ENCODE results near the gene NECTIN2.
"Not testable (repeated sequence)": the region's sequence is repeated elsewhere in the genome, so short reads cannot be mapped to it uniquely, and the experiment has no call there.

The NECTIN2 gene

DNA sequence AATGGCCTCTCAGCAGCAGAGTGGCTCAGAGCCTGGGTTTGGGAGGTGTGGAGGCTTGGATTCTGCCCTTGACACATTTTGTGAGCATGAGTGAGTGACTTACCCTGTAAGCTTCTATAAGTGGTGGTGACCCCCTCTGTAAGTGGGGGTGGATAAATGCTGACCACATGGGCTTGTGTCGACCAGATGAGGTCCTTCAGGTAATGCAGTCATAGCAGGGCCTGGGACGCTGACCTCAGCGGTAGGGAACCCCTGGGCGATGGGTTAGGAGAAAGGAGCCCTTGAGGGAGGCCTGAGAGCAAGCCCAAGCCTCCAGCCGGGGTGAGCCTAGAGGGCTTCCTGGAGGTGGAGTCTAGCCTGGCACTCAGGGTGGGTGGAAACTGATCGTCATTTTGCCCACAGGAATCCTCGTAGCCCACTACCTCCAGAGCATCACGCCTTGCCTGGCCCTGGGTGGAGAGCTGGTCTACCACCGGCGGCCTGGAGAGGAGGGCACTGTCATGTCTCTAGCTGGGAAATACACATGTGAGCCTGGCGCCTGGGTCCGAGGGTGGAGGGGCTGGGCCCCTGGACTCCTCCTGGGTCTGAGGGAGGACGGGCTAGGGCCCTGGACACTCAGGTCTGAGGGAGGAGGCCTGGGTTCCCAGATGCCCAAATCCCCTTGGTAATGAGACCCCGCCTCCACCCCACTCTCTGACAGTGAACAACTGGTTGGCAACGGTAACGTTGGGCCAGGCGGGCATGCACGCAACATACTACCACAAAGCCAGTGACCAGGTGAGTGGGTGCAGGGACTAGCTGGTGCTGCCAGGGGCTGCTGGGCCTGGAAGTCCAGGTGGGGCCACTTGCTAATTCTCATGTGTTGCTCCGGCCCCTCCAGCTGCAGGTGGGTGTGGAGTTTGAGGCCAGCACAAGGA is 54.5 kb downstream of the NECTIN2 start:
- TF ChIP-seq JUND (IDR thresholded peaks at IDR 0.05; ENCODE audit: low read depth) = no peak
- no peak for DNase-seq (ENCODE audit: low read depth in 1 of 2, low spot score in 1 of 2)
- in situ Hi-C loops (cut with HindIII; ENCODE audit: low pct_unique_long_range_greater_than_20kb, low sequenced_read_pairs) = no loop called here

GRCh38 chr19:44903216-44903601 is 57.1 kb downstream of the NECTIN2 start:
- in situ Hi-C loops (cut with HindIII; ENCODE audit: low pct_unique_long_range_greater_than_20kb, low sequenced_read_pairs) = no loop called here
- TF ChIP-seq JUND (IDR thresholded peaks at IDR 0.05; ENCODE audit: low read depth) = no peak
- no peak for DNase-seq (ENCODE audit: low read depth in 1 of 2, low spot score in 1 of 2)

DNA sequence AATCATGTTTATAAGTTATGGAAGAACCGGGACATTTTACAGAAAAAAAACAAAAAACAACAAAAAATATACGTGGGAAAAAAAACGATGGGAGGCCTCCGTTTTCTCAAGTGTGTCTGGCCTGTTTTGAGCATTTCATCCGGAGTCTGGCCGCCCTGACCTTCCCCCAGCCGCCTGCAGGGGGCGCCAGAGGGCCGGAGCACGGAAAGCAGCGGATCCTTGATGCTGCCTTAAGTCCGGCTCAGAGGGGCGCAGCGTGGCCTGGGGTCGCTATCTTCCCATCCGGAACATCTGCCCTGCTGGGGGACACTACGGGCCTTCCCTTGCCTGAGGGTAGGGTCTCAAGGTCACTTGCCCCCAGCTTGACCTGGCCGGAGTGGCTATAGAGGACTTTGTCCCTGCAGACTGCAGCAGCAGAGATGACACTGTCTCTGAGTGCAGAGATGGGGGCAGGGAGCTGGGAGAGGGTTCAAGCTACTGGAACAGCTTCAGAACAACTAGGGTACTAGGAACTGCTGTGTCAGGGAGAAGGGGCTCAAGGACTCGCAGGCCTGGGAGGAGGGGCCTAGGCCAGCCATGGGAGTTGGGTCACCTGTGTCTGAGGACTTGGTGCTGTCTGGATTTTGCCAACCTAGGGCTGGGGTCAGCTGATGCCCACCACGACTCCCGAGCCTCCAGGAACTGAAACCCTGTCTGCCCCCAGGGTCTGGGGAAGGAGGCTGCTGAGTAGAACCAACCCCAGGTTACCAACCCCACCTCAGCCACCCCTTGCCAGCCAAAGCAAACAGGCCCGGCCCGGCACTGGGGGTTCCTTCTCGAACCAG is 57.7 kb downstream of the NECTIN2 start:
- TF ChIP-seq JUND (IDR thresholded peaks at IDR 0.05; ENCODE audit: low read depth) = no peak
- in situ Hi-C loops (cut with HindIII; ENCODE audit: low pct_unique_long_range_greater_than_20kb, low sequenced_read_pairs) = no loop called here

DNA sequence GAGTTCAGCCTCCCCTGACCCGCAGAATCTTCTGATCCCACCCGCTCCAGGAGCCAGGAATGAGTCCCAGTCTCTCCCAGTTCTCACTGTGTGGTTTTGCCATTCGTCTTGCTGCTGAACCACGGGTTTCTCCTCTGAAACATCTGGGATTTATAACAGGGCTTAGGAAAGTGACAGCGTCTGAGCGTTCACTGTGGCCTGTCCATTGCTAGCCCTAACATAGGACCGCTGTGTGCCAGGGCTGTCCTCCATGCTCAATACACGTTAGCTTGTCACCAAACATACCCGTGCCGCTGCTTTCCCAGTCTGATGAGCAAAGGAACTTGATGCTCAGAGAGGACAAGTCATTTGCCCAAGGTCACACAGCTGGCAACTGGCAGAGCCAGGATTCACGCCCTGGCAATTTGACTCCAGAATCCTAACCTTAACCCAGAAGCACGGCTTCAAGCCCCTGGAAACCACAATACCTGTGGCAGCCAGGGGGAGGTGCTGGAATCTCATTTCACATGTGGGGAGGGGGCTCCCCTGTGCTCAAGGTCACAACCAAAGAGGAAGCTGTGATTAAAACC is 58.4 kb downstream of the NECTIN2 start:
- TF ChIP-seq JUND (IDR thresholded peaks at IDR 0.05; ENCODE audit: low read depth) = no peak
- no peak for DNase-seq (ENCODE audit: low read depth in 1 of 2, low spot score in 1 of 2)
- in situ Hi-C loops (cut with HindIII; ENCODE audit: low pct_unique_long_range_greater_than_20kb, low sequenced_read_pairs) = no loop called here

More for the DNA sequence above, 57.7 kb downstream of the NECTIN2 start:
- DNase-seq (ENCODE audit: low read depth in 1 of 2, low spot score in 1 of 2) = peak; percentile 43 to 62

DNA sequence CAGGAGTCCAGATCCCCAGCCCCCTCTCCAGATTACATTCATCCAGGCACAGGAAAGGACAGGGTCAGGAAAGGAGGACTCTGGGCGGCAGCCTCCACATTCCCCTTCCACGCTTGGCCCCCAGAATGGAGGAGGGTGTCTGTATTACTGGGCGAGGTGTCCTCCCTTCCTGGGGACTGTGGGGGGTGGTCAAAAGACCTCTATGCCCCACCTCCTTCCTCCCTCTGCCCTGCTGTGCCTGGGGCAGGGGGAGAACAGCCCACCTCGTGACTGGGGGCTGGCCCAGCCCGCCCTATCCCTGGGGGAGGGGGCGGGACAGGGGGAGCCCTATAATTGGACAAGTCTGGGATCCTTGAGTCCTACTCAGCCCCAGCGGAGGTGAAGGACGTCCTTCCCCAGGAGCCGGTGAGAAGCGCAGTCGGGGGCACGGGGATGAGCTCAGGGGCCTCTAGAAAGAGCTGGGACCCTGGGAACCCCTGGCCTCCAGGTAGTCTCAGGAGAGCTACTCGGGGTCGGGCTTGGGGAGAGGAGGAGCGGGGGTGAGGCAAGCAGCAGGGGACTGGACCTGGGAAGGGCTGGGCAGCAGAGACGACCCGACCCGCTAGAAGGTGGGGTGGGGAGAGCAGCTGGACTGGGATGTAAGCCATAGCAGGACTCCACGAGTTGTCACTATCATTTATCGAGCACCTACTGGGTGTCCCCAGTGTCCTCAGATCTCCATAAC is 59.5 kb downstream of the NECTIN2 start, which contains the start of gene APOE:
Gene APOE, plus strand, starts transcription at position 360 of the 724 bp plus-strand sequence. CDS start 829 bp downstream, outside the sequence.
- peak; percentile 42 to 69 for DNase-seq (ENCODE audit: low read depth in 1 of 2, low spot score in 1 of 2)
- no peak for TF ChIP-seq JUND (IDR thresholded peaks at IDR 0.05; ENCODE audit: low read depth)
- in situ Hi-C loops (cut with HindIII; ENCODE audit: low pct_unique_long_range_greater_than_20kb, low sequenced_read_pairs) = no loop called here

- in situ Hi-C loops (cut with HindIII; ENCODE audit: low pct_unique_long_range_greater_than_20kb, low sequenced_read_pairs) = no loop called here
- TF ChIP-seq JUND (IDR thresholded peaks at IDR 0.05; ENCODE audit: low read depth) = no peak
- no peak for DNase-seq (ENCODE audit: low read depth in 1 of 2, low spot score in 1 of 2)
Measured at GRCh38 chr19:44907613-44908012, 61.5 kb downstream of the NECTIN2 start.

DNA sequence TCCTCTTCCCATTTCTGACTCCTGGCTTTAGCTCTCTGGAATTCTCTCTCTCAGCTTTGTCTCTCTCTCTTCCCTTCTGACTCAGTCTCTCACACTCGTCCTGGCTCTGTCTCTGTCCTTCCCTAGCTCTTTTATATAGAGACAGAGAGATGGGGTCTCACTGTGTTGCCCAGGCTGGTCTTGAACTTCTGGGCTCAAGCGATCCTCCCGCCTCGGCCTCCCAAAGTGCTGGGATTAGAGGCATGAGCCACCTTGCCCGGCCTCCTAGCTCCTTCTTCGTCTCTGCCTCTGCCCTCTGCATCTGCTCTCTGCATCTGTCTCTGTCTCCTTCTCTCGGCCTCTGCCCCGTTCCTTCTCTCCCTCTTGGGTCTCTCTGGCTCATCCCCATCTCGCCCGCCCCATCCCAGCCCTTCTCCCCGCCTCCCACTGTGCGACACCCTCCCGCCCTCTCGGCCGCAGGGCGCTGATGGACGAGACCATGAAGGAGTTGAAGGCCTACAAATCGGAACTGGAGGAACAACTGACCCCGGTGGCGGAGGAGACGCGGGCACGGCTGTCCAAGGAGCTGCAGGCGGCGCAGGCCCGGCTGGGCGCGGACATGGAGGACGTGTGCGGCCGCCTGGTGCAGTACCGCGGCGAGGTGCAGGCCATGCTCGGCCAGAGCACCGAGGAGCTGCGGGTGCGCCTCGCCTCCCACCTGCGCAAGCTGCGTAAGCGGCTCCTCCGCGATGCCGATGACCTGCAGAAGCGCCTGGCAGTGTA is 62.2 kb downstream of the NECTIN2 start:
- DNase-seq (ENCODE audit: low read depth in 1 of 2, low spot score in 1 of 2) = no peak
- TF ChIP-seq JUND (IDR thresholded peaks at IDR 0.05; ENCODE audit: low read depth) = no peak
- in situ Hi-C loops (cut with HindIII; ENCODE audit: low pct_unique_long_range_greater_than_20kb, low sequenced_read_pairs) = no loop called here

GRCh38 chr19:44908836-44909261 is 62.8 kb downstream of the NECTIN2 start:
- no peak for TF ChIP-seq JUND (IDR thresholded peaks at IDR 0.05; ENCODE audit: low read depth)
- in situ Hi-C loops (cut with HindIII; ENCODE audit: low pct_unique_long_range_greater_than_20kb, low sequenced_read_pairs) = no loop called here
- DNase-seq (ENCODE audit: low read depth in 1 of 2, low spot score in 1 of 2) = no peak

- in situ Hi-C loops (cut with HindIII; ENCODE audit: low pct_unique_long_range_greater_than_20kb, low sequenced_read_pairs) = no loop called here
- TF ChIP-seq JUND (IDR thresholded peaks at IDR 0.05; ENCODE audit: low read depth) = no peak
- DNase-seq (ENCODE audit: low read depth in 1 of 2, low spot score in 1 of 2) = no peak
Measured at GRCh38 chr19:44909775-44910174, 63.7 kb downstream of the NECTIN2 start.

DNA sequence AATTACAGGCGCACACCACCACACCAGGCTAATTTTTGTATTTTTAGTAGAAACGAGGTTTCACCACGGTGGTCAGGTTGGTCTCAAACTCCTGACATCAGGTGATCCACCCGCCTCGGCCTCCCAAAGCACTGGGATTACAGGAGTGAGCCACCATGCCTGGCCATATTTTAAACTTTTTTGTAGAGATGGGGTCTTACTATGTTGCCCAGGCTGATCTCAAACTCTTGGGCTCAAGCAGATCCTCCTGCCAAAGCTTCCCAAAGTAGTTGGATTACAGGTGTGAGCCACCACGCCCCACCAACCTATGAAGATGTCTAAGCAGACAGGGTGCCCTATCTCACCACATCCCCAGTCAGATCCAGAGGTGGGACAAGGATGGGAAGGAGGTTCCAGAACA is 65.8 kb downstream of the NECTIN2 start:
- in situ Hi-C loops (cut with HindIII; ENCODE audit: low pct_unique_long_range_greater_than_20kb, low sequenced_read_pairs) = not testable (repeated sequence)

GRCh38 chr19:44912854-44913253 is 66.8 kb downstream of the NECTIN2 start:
- TF ChIP-seq JUND (IDR thresholded peaks at IDR 0.05; ENCODE audit: low read depth) = no peak
- in situ Hi-C loops (cut with HindIII; ENCODE audit: low pct_unique_long_range_greater_than_20kb, low sequenced_read_pairs) = no loop called here
- no peak for DNase-seq (ENCODE audit: low read depth in 1 of 2, low spot score in 1 of 2)

More for the DNA sequence above, 65.8 kb downstream of the NECTIN2 start:
- DNase-seq (ENCODE audit: low read depth in 1 of 2, low spot score in 1 of 2) = not testable (repeated sequence)

DNA sequence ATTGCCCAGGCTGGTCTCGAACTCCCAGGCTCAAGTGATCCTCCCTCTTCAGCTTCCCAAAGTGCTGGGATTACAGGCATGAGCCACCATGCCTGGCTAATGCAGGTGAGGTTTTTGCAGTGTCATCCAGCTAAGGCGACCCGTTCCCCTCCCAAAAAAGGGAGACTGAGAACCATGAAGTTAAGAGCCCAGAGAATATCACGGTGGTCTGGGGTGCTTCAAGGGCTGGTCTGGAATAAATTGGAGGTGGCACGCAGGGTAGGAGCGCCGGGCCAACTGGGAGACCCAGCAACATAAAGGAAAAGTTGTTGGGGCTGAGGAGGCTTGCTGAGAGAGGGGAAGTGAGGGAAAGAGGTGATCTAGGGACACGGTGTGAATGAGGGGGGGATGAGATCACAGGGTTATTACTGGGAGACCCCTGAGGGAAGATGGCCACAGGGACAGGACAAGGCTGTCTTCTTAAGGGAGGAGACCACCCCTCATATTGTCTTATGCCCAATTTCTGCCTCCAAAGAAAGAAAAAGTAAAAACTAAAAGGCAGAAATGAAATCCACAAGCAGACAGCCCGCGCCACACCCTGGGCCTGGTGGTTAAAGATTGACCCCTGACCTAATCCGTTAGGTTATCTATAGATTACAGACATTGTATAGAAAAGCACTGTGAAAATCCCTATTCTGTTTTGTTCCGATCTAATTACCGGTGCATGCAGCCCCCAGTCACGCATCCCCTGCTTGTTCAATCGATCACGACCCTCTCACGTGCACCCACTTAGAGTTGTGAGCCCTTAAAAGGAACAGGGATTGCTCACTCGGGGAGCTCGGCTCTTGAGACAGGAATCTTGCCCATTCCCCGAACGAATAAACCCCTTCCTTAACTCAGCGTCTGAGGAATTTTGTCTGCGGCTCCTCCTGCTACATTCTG is 67.7 kb downstream of the NECTIN2 start:
- in situ Hi-C loops (cut with HindIII; ENCODE audit: low pct_unique_long_range_greater_than_20kb, low sequenced_read_pairs); DNase-seq (ENCODE audit: low read depth in 1 of 2, low spot score in 1 of 2): not testable (repeated sequence)

DNA sequence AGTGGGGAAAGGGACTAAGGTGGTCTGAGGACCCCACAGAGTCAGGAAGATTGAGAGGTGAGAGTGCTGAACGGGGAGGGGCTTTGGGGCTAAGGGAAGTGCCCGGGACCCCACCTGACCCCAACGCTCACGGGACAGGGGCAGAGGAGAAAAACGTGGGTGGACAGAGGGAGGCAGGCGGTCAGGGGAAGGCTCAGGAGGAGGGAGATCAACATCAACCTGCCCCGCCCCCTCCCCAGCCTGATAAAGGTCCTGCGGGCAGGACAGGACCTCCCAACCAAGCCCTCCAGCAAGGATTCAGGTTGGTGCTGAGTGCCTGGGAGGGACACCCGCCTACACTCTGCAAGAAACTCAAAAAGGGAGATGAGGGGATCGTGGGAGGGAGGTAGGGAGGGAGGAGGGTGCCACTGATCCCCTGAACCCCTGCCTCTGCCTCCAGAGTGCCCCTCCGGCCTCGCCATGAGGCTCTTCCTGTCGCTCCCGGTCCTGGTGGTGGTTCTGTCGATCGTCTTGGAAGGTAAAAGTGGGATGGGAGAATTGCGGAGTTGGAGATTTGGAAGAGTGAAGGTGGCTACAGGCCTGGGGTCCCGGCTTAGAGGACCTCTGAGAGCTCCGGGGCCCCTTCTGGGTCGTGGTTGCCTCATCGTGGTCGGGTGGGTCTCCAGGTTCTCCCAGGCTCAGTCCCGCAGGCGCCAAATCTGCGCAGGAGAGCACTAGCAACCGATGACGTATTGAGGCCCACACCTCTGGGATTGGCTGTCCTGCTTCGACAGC is 68.5 kb downstream of the NECTIN2 start, which contains the start of gene APOC1:
Gene APOC1, plus strand, starts transcription at position 176 of the 774 bp plus-strand sequence. Its CDS starts 284 bp downstream, at position 460.
- in situ Hi-C loops (cut with HindIII; ENCODE audit: low pct_unique_long_range_greater_than_20kb, low sequenced_read_pairs) = not testable (repeated sequence)
- DNase-seq (ENCODE audit: low read depth in 1 of 2, low spot score in 1 of 2) = peak; percentile 84
